IMR-90 (cell line): ENCODE results near the gene HACD2.

Source experiments
- BHLHE40 ChIP-seq: fragments of 150-350 bp; IDR thresholded peaks from 2 replicates; pipeline ENCODE4 v1.6.1; 2016; ENCODE audit warnings: mild to moderate bottlenecking, low read depth, low read length
- CEBPB ChIP-seq: IDR thresholded peaks from 2 replicates; pipeline ENCODE4 v1.6.1; 2012; ENCODE audit warnings: low read depth, low read length, improper control_type of control experiment
- CTCF ChIP-seq: conservative IDR thresholded peaks from 2 replicates; pipeline ENCODE4 v1.5.1; 2012; ENCODE audit warnings: mild to moderate bottlenecking, low read depth, low read length, improper control_type of control experiment
- ELK1 ChIP-seq: fragments of 150-350 bp; IDR thresholded peaks from 2 replicates; pipeline ENCODE4 v1.6.1; 2016; ENCODE audit warnings: low read depth, mild to moderate bottlenecking, low read length, moderate library complexity, borderline replicate concordance
- FOS ChIP-seq: fragments of 150-350 bp; IDR thresholded peaks from 2 replicates; pipeline ENCODE4 v1.6.1; 2016; ENCODE audit warnings: low read depth, low read length
- MAFK ChIP-seq: IDR thresholded peaks from 2 replicates; pipeline ENCODE4 v1.6.1; 2012; ENCODE audit warnings: low read depth, low read length, improper control_type of control experiment
- MAZ ChIP-seq: IDR thresholded peaks from 2 replicates; pipeline ENCODE4 v1.6.1; 2012; ENCODE audit warnings: low read depth, mild to moderate bottlenecking, low read length, improper control_type of control experiment, moderate library complexity, borderline replicate concordance
- MXI1 ChIP-seq: IDR thresholded peaks from 2 replicates; pipeline ENCODE4 v1.6.1; 2012; ENCODE audit warnings: low read depth, mild to moderate bottlenecking, low read length, moderate library complexity, borderline replicate concordance
- NFE2L2 ChIP-seq: fragments of 150-350 bp; IDR thresholded peaks from 2 replicates; pipeline ENCODE4 v1.6.1; 2016; ENCODE audit warnings: low read depth, mild to moderate bottlenecking, low read length
- POLR2A ChIP-seq: IDR thresholded peaks from 2 replicates; pipeline ENCODE4 v1.6.1; 2012; ENCODE audit warnings: mild to moderate bottlenecking, low read depth, low read length
- RAD21 ChIP-seq: IDR thresholded peaks from 2 replicates; pipeline ENCODE4 v1.6.1; 2012; ENCODE audit warnings: low read length, improper control_type of control experiment
- RFX5 ChIP-seq: IDR thresholded peaks from 2 replicates; pipeline ENCODE4 v1.8.0; 2012; ENCODE audit warnings: low read depth, mild to moderate bottlenecking, low read length, moderate library complexity
- SMC3 ChIP-seq: fragments of 150-350 bp; IDR thresholded peaks from 2 replicates; pipeline ENCODE4 v1.6.1; 2016; ENCODE audit warnings: low read depth, mild to moderate bottlenecking, antibody characterized with exemption, low read length, moderate library complexity

- no peak for TF ChIP-seq MXI1
- TF ChIP-seq MAFK, result no peak
- no peak for TF ChIP-seq POLR2A
- TF ChIP-seq RAD21, result no peak
- TF ChIP-seq ELK1, result no peak
- no peak for TF ChIP-seq CEBPB
- TF ChIP-seq CTCF, result no peak
- TF ChIP-seq NFE2L2, result no peak
- no peak for TF ChIP-seq FOS
- no peak for TF ChIP-seq RFX5
- TF ChIP-seq SMC3, result no peak
- TF ChIP-seq MAZ, result no peak
- TF ChIP-seq BHLHE40, result no peak
These were observed 37.9 kb upstream of the HACD2 start for GRCh38 chr3:123622766-123623165.
